ENCODE data around the gene AFF3. TPM values are rescaled to one million over a fixed set of nuclear protein-coding genes. Genes with fewer than 3 reads are reported as not detected.

Gene AFF3
- total RNA-seq, 1 experiment from 2014 or later, result not detected

DNA sequence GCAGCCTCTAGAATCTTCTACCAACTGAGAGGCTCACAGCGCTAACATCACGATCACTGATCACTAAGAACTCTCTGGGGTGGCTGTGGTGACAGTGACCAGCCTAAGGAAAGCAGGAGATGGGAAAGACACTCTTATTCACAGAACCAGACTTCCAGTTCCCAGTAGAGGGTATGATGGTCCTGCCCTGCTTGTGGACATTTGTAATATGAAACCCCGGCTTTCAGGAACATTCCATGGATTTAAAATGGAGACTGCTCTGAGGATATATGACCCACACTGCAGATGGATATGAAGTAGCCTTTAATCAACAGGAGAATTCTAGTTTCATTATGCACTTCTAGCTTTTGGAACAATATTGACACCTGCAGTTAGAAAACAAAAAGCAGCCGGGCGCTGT, 131.8 kb downstream of the AFF3 start:
- Histone ChIP-seq H2AFZ (no peak overlapping the region), H3K4me3 (no peak overlapping the region), H3K27me3 (ENCODE audit: insufficient read depth, low read depth) (peaks cover 72% of the 10 kb centered on the region), H3K27ac (no peak overlapping the region), H3K36me3 (ENCODE audit: low read depth) (no peaks in the 10 kb centered on the region), H3F3A (ENCODE audit: insufficient read depth, low read depth) (no peaks in the 10 kb centered on the region), H3K4me2 (no peak overlapping the region), H3K9me2 (ENCODE audit: insufficient read depth) (no peaks in the 10 kb centered on the region), H3K79me2 (ENCODE audit: low read depth) (no peaks in the 10 kb centered on the region), H3K4me1 (replicated peaks; ENCODE audit: insufficient read depth) (no peaks in the 10 kb centered on the region), H3K9me3 (ENCODE audit: insufficient read depth, low read depth) (no peaks in the 10 kb centered on the region), H4K20me1 (ENCODE audit: insufficient read depth) (no peaks in the 10 kb centered on the region)
- TF ChIP-seq, protein P1, sequence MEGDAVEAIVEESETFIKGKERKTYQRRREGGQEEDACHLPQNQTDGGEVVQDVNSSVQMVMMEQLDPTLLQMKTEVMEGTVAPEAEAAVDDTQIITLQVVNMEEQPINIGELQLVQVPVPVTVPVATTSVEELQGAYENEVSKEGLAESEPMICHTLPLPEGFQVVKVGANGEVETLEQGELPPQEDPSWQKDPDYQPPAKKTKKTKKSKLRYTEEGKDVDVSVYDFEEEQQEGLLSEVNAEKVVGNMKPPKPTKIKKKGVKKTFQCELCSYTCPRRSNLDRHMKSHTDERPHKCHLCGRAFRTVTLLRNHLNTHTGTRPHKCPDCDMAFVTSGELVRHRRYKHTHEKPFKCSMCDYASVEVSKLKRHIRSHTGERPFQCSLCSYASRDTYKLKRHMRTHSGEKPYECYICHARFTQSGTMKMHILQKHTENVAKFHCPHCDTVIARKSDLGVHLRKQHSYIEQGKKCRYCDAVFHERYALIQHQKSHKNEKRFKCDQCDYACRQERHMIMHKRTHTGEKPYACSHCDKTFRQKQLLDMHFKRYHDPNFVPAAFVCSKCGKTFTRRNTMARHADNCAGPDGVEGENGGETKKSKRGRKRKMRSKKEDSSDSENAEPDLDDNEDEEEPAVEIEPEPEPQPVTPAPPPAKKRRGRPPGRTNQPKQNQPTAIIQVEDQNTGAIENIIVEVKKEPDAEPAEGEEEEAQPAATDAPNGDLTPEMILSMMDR (conservative IDR thresholded peaks at IDR 0.05), result no peak
- no peak for TF ChIP-seq EZH2 (IDR thresholded peaks at IDR 0.05; ENCODE audit: low read depth)
- DNase-seq, result no peak
- BruUV-seq (replicated peaks), result no TSS peak
- intact Hi-C loops (cut with micrococcal nuclease; ENCODE audit: unreplicated experiment), result no loop called here
- ChIA-PET CTCF (no interaction called here), POLR2A (ENCODE audit: unreplicated experiment) (no interaction called here)

- ChIA-PET CTCF (no interaction called here), POLR2A (ENCODE audit: unreplicated experiment) (no interaction called here)
- H4K20me1 ChIP-seq (ENCODE audit: insufficient read depth), result no peaks in the 10 kb centered on the region
- H3K9me3 ChIP-seq (ENCODE audit: insufficient read depth, low read depth), result no peaks in the 10 kb centered on the region
- peaks cover 81% of the 10 kb centered on the region for H3K27me3 ChIP-seq (ENCODE audit: insufficient read depth, low read depth)
- no peaks in the 10 kb centered on the region for H3K9me2 ChIP-seq (ENCODE audit: insufficient read depth)
- no peaks in the 10 kb centered on the region for H3K4me1 ChIP-seq (replicated peaks; ENCODE audit: insufficient read depth)
- BruUV-seq (replicated peaks), result no TSS peak
- H3K4me2 ChIP-seq, result no peak overlapping the region
- TF ChIP-seq, protein P1 (conservative IDR thresholded peaks at IDR 0.05), result no peak
- no peak for TF ChIP-seq EZH2 (IDR thresholded peaks at IDR 0.05; ENCODE audit: low read depth)
- intact Hi-C loops (cut with micrococcal nuclease; ENCODE audit: unreplicated experiment), result no loop called here
- no peak overlapping the region for H2AFZ ChIP-seq
- no peak for DNase-seq
- H3F3A ChIP-seq (ENCODE audit: insufficient read depth, low read depth), result no peaks in the 10 kb centered on the region
- no peak overlapping the region for H3K4me3 ChIP-seq
- no peaks in the 10 kb centered on the region for H3K79me2 ChIP-seq (ENCODE audit: low read depth)
- H3K36me3 ChIP-seq (ENCODE audit: low read depth), result no peaks in the 10 kb centered on the region
- H3K27ac ChIP-seq, result no peak overlapping the region
These were observed 132.6 kb downstream of the AFF3 start for GRCh38 chr2:100009743-100010142.

GRCh38 chr2:100008956-100009355, 133.4 kb downstream of the AFF3 start:
- no peak for DNase-seq
- Histone ChIP-seq H3K9me3 (ENCODE audit: insufficient read depth, low read depth) (no peaks in the 10 kb centered on the region), H2AFZ (no peak overlapping the region), H3K27me3 (ENCODE audit: insufficient read depth, low read depth) (peaks cover 83% of the 10 kb centered on the region), H3K27ac (no peak overlapping the region), H3K4me2 (no peak overlapping the region), H3K4me3 (no peak overlapping the region), H3K4me1 (replicated peaks; ENCODE audit: insufficient read depth) (no peaks in the 10 kb centered on the region), H4K20me1 (ENCODE audit: insufficient read depth) (no peaks in the 10 kb centered on the region), H3K36me3 (ENCODE audit: low read depth) (no peaks in the 10 kb centered on the region), H3K9me2 (ENCODE audit: insufficient read depth) (no peaks in the 10 kb centered on the region), H3K79me2 (ENCODE audit: low read depth) (no peaks in the 10 kb centered on the region), H3F3A (ENCODE audit: insufficient read depth, low read depth) (no peaks in the 10 kb centered on the region)
- CTCF ChIA-PET, result interaction anchor here (0.6 kb wide), 1 partner anchor 452 kb away, joined by 11 read pairs; no protein-coding TSS in a partner anchor
- BruUV-seq (replicated peaks), result no TSS peak
- POLR2A ChIA-PET (ENCODE audit: unreplicated experiment), result no interaction called here
- TF ChIP-seq, protein P1 (conservative IDR thresholded peaks at IDR 0.05), result no peak
- no peak for TF ChIP-seq EZH2 (IDR thresholded peaks at IDR 0.05; ENCODE audit: low read depth)
- intact Hi-C loops (cut with micrococcal nuclease; ENCODE audit: unreplicated experiment), result no loop called here

Measured in PC-9 (cell line).